Measurements from ENCODE around the gene ECHDC3. TPM values are rescaled to one million over a fixed set of nuclear protein-coding genes. Genes with fewer than 3 reads are reported as not detected.

ECHDC3 gene
- total and polyA plus RNA-seq, 10 of the 15 experiments (the other 5 are each of a cell fraction or from before 2014, with no cell fraction given): 0.16 to 10.0 (median 6.0) TPM

DNA sequence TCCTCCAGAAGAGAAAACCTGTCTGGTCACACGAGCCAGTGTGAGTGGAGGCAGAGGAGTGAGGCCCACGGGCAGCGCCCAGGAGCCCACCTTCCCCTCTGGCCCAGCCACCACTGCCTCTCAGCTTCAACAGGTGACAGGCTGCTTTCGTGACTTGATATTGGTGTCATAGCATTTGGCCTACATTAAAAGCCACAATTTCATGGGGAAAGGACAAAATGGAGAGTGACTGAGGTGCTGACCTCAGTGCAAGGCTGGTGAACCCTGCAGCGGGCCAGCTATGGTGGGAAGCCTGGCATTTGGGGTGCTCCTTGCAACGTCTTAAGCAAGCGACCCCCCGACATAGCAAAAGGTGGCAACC, 21.3 kb downstream of the ECHDC3 start:
- intact Hi-C loops (cut with micrococcal nuclease; ENCODE audit: unreplicated experiment) (no loop called here), in situ Hi-C loops (cut with MboI) (no loop called here)
- Histone ChIP-seq H3K4me3 (no peak overlapping the region), H3K4me1 (ENCODE audit: control insufficient read depth, insufficient read depth, low read length) (no peaks in the 10 kb centered on the region), H2AFZ (ENCODE audit: control insufficient read depth, low read depth, low read length) (no peak overlapping the region), H4K20me1 (ENCODE audit: control insufficient read depth, insufficient read depth) (no peaks in the 10 kb centered on the region), H3K27me3 (replicated peaks in 1 of 2; ENCODE audit: control insufficient read depth in 2 of 2, insufficient read depth in 2 of 2, low read length in 1 of 2) (no peaks in the 10 kb centered on the region), H3K4me2 (ENCODE audit: control insufficient read depth, insufficient read depth) (no peak overlapping the region), H3K27ac (ENCODE audit: control insufficient read depth, insufficient read depth) (no peak overlapping the region), H3K9ac (ENCODE audit: control insufficient read depth, insufficient read depth, low read length) (no peak overlapping the region), H3K9me3 (replicated peaks; ENCODE audit: control insufficient read depth, insufficient read depth, low read length) (no peaks in the 10 kb centered on the region), H3K36me3 (ENCODE audit: control insufficient read depth in 2 of 2, insufficient read depth in 2 of 2, low read length in 1 of 2) (no peaks in the 10 kb centered on the region), H3K79me2 (ENCODE audit: control insufficient read depth, insufficient read depth, low read length) (no peaks in the 10 kb centered on the region)
- DNase-seq (ENCODE audit: low read depth, low spot score): no peak
- ChIA-PET POLR2A (no interaction called here), CTCF (no interaction called here), RAD21 (ENCODE audit: unreplicated experiment) (no interaction called here), SMC1A (ENCODE audit: uncharacterized antibody, unreplicated experiment) (interaction anchor here (1.0 kb wide), 1 partner anchor 248 kb away, joined by 3 read pairs; no protein-coding TSS in a partner anchor)
- ATAC-seq: no peak
- no peak for FAIRE-seq
- BruUV-seq (replicated peaks): no TSS peak
- TF ChIP-seq CBX5 (IDR thresholded peaks at IDR 0.05; ENCODE audit: low read depth) (no peak), SIX5 (IDR thresholded peaks at IDR 0.05; ENCODE audit: low read depth, low read length, severe bottlenecking) (no peak), BMI1 (IDR thresholded peaks at IDR 0.05; ENCODE audit: borderline replicate concordance) (no peak), CREB1 (IDR thresholded peaks at IDR 0.05; ENCODE audit: low read depth) (no peak)
- 42% methylated on average over 8 of the region's 8 CpGs for WGBS (ENCODE audit: insufficient coverage, insufficient replicate concordance, low lambda C conversion rate, missing lambda C conversion rate)

- DNase-seq (ENCODE audit: low read depth, low spot score): no peak
- in situ Hi-C loops (cut with MboI): no loop called here
- RAD21 ChIA-PET (ENCODE audit: unreplicated experiment): interaction anchor here (0.6 to 0.7 kb wide), 2 partner anchors 19 to 250 kb away, joined by 3 read pairs; no protein-coding TSS in a partner anchor
- Histone ChIP-seq H3K4me3 (no peak overlapping the region), H3K4me1 (ENCODE audit: control insufficient read depth, insufficient read depth, low read length) (no peaks in the 10 kb centered on the region), H3K9ac (ENCODE audit: control insufficient read depth, insufficient read depth, low read length) (no peak overlapping the region), H3K27me3 (replicated peaks in 1 of 2; ENCODE audit: control insufficient read depth in 2 of 2, insufficient read depth in 2 of 2, low read length in 1 of 2) (no peaks in the 10 kb centered on the region), H3K9me3 (replicated peaks; ENCODE audit: control insufficient read depth, insufficient read depth, low read length) (no peaks in the 10 kb centered on the region), H4K20me1 (ENCODE audit: control insufficient read depth, insufficient read depth) (no peaks in the 10 kb centered on the region), H3K27ac (ENCODE audit: control insufficient read depth, insufficient read depth) (no peak overlapping the region), H3K36me3 (ENCODE audit: control insufficient read depth in 2 of 2, insufficient read depth in 2 of 2, low read length in 1 of 2) (no peaks in the 10 kb centered on the region), H3K79me2 (ENCODE audit: control insufficient read depth, insufficient read depth, low read length) (no peaks in the 10 kb centered on the region), H3K4me2 (ENCODE audit: control insufficient read depth, insufficient read depth) (no peak overlapping the region), H2AFZ (ENCODE audit: control insufficient read depth, low read depth, low read length) (no peak overlapping the region)
- no TSS peak for BruUV-seq (replicated peaks)
- CTCF ChIA-PET: interaction anchor here (1.8 to 2.1 kb wide), 2 partner anchors 17 to 250 kb away, joined by 4 to 11 read pairs; no protein-coding TSS in a partner anchor
- WGBS (ENCODE audit: insufficient coverage, insufficient replicate concordance, low lambda C conversion rate, missing lambda C conversion rate): 38% methylated on average over 6 of the region's 6 CpGs
- POLR2A ChIA-PET: no interaction called here
- intact Hi-C loops (cut with micrococcal nuclease; ENCODE audit: unreplicated experiment): no loop called here
- ATAC-seq: no peak
- SMC1A ChIA-PET (ENCODE audit: uncharacterized antibody, unreplicated experiment): interaction anchor here (1.2 to 1.7 kb wide), 2 partner anchors 9 to 250 kb away, joined by 3 read pairs; no protein-coding TSS in a partner anchor
- no peak for FAIRE-seq
- no peak for TF ChIP-seq MYC (IDR thresholded peaks at IDR 0.05; ENCODE audit: insufficient read depth, insufficient read length, insufficient replicate concordance, low read length, severe bottlenecking)
- TF ChIP-seq CHD1 (IDR thresholded peaks at IDR 0.05; ENCODE audit: low read depth, low read length): no peak
- no peak for TF ChIP-seq SUPT20H (IDR thresholded peaks at IDR 0.05; ENCODE audit: borderline replicate concordance, control insufficient read depth, low read depth, low read length)
- TF ChIP-seq, protein P1, sequence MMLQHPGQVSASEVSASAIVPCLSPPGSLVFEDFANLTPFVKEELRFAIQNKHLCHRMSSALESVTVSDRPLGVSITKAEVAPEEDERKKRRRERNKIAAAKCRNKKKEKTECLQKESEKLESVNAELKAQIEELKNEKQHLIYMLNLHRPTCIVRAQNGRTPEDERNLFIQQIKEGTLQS (IDR thresholded peaks at IDR 0.05; ENCODE audit: borderline replicate concordance, extremely low read depth, low read depth, low read length): no peak
- TF ChIP-seq NFYA (IDR thresholded peaks at IDR 0.05; ENCODE audit: borderline replicate concordance, low read depth, low read length): no peak
- TF ChIP-seq ZBTB40 (IDR thresholded peaks at IDR 0.05; ENCODE audit: borderline replicate concordance): no peak
- TF ChIP-seq HCFC1 (IDR thresholded peaks at IDR 0.05; ENCODE audit: low read length): no peak
- no peak for TF ChIP-seq TCF7 (IDR thresholded peaks at IDR 0.05; ENCODE audit: borderline replicate concordance)
- TF ChIP-seq SPI1 (IDR thresholded peaks at IDR 0.05; ENCODE audit: borderline replicate concordance, insufficient read depth, low read depth, low read length): no peak
These were observed 23.0 kb downstream of the ECHDC3 start for GRCh38 chr10:11765141-11765540.
